Testis (tissue), 3 donors: ENCODE data around the gene C6orf89. TPM values are rescaled to one million over a fixed set of nuclear protein-coding genes. Genes with fewer than 3 reads are reported as not detected.
A peak's percentile ranks its signal among the peaks of the same experiment; 100 is the strongest.

Experiments used
- DNase-seq: peaks from one replicate; pipeline ENCODE4 v3.0.0-alpha.2; 2019
- H3K27ac ChIP-seq, 2 donors: fragments of 200-600 bp; sonication (generic); one replicate each; pipeline ENCODE4 v1.5.1; 2019
- H3K27me3 ChIP-seq: fragments of 200-600 bp; sonication (generic); one replicate; pipeline ENCODE4 v1.5.1; 2019
- H3K36me3 ChIP-seq: fragments of 200-600 bp; sonication (generic); one replicate; pipeline ENCODE4 v1.5.1; 2017; ENCODE audit warnings: low read depth; ENCODE audit errors: missing control alignments
- H3K4me1 ChIP-seq: fragments of 200-600 bp; sonication (generic); one replicate; pipeline ENCODE4 v1.5.1; 2019
- H3K4me3 ChIP-seq, 2 donors: fragments of 200-600 bp; sonication (generic); one replicate each; pipeline ENCODE4 v1.5.1; 2017 to 2019
- H3K9me3 ChIP-seq: fragments of 200-600 bp; sonication (generic); one replicate; pipeline ENCODE4 v1.5.1; 2017
- POLR2A ChIP-seq: fragments of 450-650 bp; IDR thresholded peaks from one replicate; pipeline ENCODE4 v1.6.1; 2017; ENCODE audit warnings: antibody characterized with exemption, mild to moderate bottlenecking, moderate library complexity
- WGBS, 2 donors: methylation state at CpG; one replicate each; pipeline ENCODE4 v1.1.5; 2018; 5-methylcytosine and 5-hydroxymethylcytosine counted together
- intact Hi-C: fragments of 100-400 bp; cut with DNase I; formaldehyde crosslinking; loops from one replicate; pipeline ENCODE4 v1.15.1; 2023; ENCODE audit warnings: low total_unique reads
- polyA plus RNA-seq: library from polyadenylated mRNA; stranded (reverse); fragments of 350-450 nt; fragmentation: Illumina TruSeq; extraction: RNeasy Lipid Tissue Mini Kit (QIAGEN cat#74804); gene quantifications from one replicate; pipeline ENCODE4 v1.2.3, GENCODE V29; 2014; ENCODE audit warnings: low read depth, low replicate concordance; ENCODE audit not compliant: insufficient read depth
- total RNA-seq, 2 donors: library from RNA; depleted of rRNA; stranded (reverse); fragments of >200 nt; gene quantifications; one replicate each; pipeline ENCODE4 v1.2.3, GENCODE V29; 2016
- TF ChIP-seq, protein P1 (sequence below), 3 experiments: fragments of 450-650 bp in 2 of 3; fragments of 200-600 bp in 1 of 3; sonication (generic) in 1 of 3; IDR thresholded peaks; one replicate each; pipeline ENCODE4 v1.5.1; 2016 to 2019; ENCODE audit warnings: antibody characterized with exemption in 3 of 3, mild to moderate bottlenecking in 2 of 3, moderate library complexity in 1 of 3

Gene C6orf89
- total and polyA plus RNA-seq, 3 donors from 2014 or later, result 78.9 to 93.6 (median 80.3) TPM

DNA sequence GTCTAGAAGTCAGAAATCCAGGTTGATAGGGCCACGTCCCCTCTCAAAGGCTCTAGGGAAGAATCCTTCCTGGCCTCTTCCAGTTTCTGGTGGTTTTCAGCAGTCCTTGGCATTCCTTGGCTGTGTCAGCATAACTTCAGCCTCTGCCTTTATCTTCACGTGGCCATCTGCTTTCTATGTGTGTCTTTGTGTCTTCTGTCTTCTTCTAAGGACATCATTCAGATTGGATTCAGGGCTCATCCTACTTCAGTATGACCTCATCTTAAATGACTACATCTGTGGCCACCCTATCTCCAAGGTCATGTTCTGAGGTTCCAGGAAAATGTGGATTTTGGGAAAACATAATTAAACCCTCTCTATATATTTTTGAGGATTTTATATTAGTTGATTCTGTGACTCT lies 23.0 kb downstream of the C6orf89 start:
- Histone ChIP-seq H3K4me1 (peaks cover 11% of the 10 kb centered on the region), H3K4me3 (no peak overlapping the region), H3K9me3 (no peaks in the 10 kb centered on the region), H3K27me3 (no peaks in the 10 kb centered on the region), H3K27ac (peak overlapping the region in 1 of 2 donors; percentile 41), H3K36me3 (no peaks in the 10 kb centered on the region)
- TF ChIP-seq POLR2A, result no peak
- TF ChIP-seq, protein P1, sequence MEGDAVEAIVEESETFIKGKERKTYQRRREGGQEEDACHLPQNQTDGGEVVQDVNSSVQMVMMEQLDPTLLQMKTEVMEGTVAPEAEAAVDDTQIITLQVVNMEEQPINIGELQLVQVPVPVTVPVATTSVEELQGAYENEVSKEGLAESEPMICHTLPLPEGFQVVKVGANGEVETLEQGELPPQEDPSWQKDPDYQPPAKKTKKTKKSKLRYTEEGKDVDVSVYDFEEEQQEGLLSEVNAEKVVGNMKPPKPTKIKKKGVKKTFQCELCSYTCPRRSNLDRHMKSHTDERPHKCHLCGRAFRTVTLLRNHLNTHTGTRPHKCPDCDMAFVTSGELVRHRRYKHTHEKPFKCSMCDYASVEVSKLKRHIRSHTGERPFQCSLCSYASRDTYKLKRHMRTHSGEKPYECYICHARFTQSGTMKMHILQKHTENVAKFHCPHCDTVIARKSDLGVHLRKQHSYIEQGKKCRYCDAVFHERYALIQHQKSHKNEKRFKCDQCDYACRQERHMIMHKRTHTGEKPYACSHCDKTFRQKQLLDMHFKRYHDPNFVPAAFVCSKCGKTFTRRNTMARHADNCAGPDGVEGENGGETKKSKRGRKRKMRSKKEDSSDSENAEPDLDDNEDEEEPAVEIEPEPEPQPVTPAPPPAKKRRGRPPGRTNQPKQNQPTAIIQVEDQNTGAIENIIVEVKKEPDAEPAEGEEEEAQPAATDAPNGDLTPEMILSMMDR (IDR thresholded peaks at IDR 0.05), result no peak
- WGBS, 2 donors, result 45 to 70% methylated on average over 2 of the region's 2 CpGs
- peak; percentile 62 for DNase-seq
- intact Hi-C loops, result no loop called here

DNA sequence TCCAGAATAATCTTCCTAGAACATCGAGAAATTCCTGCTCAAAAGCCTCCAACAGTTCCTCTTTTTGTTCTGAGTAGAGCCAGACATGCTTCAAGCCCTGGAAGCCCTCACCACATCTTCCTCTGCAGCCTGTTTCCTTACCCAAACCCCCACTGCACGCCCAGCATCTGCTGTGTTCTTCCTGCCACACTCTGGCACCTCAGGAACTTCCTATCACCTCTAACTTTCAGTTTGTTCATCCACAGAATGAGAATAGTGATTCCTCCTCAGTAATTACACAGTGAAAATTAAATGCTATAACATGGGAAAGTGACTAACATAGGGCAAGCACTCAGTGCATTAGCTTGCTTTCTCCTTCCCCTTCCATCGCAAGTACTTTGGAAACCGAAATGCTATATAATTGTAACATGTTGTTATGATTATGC lies 26.3 kb downstream of the C6orf89 start:
- 62 to 65% methylated on average over 4 of the region's 4 CpGs for WGBS, 2 donors
- no peak overlapping the region for H3K27ac ChIP-seq
- DNase-seq, result no peak
- H3K27me3 ChIP-seq, result no peaks in the 10 kb centered on the region
- H3K4me3 ChIP-seq, result no peak overlapping the region
- no peak for TF ChIP-seq POLR2A
- TF ChIP-seq, protein P1 (IDR thresholded peaks at IDR 0.05), result no peak
- H3K9me3 ChIP-seq, result no peaks in the 10 kb centered on the region
- peaks cover 11% of the 10 kb centered on the region for H3K4me1 ChIP-seq
- intact Hi-C loops, result no loop called here
- no peaks in the 10 kb centered on the region for H3K36me3 ChIP-seq

DNA sequence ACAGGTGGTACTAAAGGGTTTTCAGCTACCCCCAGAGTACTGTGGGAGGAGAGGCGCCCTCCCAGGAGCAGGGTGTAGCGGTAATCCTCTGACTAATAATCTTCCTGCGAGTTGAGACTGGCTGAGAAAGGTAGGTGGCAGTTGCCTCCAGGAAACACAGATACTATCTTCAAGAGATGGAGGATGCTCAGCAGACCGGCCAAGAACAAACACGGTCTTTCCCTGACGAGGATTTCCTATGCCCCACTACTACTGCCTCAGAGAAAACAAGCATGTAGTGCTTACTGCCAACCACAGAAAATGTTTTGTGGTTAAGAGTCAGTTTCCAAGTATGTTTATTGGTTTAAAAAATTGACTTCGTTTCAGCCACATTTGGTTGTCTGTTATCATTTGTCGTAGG lies 26.8 kb downstream of the C6orf89 start:
- Histone ChIP-seq H3K27me3 (no peaks in the 10 kb centered on the region), H3K4me3 (no peak overlapping the region), H3K36me3 (no peaks in the 10 kb centered on the region), H3K9me3 (no peaks in the 10 kb centered on the region), H3K4me1 (peaks cover 11% of the 10 kb centered on the region), H3K27ac (no peak overlapping the region)
- DNase-seq, result no peak
- TF ChIP-seq POLR2A, result no peak
- TF ChIP-seq, protein P1 (IDR thresholded peaks at IDR 0.05), result no peak
- intact Hi-C loops, result no loop called here
- WGBS, 2 donors, result 75 to 89% methylated on average over 8 of the region's 8 CpGs

DNA sequence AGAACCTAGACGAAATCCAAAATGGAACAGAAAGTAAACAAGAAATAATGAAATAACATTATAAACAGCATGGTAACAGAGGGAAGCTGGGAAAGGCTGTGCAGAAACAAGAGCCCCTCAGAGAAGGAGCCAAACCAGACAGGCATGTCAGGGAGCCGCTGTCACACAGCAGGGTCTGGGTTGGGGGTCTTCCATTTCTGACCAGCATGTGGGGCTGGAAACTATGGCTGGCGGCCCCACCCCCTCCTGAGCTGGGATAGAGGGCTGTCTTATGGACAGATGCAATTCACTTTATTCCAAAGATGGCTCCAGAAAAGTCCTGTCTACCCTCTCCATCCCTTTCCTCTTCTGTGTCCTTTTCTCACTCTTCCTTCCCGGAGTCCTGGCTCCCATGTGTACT lies 27.3 kb downstream of the C6orf89 start:
- Histone ChIP-seq H3K4me1 (peaks cover 9% of the 10 kb centered on the region), H3K36me3 (no peaks in the 10 kb centered on the region), H3K4me3 (no peak overlapping the region), H3K27me3 (no peaks in the 10 kb centered on the region), H3K9me3 (no peaks in the 10 kb centered on the region), H3K27ac (no peak overlapping the region)
- 90 to 91% methylated on average over 4 of the region's 4 CpGs for WGBS, 2 donors
- TF ChIP-seq POLR2A, result no peak
- TF ChIP-seq, protein P1 (IDR thresholded peaks at IDR 0.05), result no peak
- no peak for DNase-seq
- intact Hi-C loops, result no loop called here

DNA sequence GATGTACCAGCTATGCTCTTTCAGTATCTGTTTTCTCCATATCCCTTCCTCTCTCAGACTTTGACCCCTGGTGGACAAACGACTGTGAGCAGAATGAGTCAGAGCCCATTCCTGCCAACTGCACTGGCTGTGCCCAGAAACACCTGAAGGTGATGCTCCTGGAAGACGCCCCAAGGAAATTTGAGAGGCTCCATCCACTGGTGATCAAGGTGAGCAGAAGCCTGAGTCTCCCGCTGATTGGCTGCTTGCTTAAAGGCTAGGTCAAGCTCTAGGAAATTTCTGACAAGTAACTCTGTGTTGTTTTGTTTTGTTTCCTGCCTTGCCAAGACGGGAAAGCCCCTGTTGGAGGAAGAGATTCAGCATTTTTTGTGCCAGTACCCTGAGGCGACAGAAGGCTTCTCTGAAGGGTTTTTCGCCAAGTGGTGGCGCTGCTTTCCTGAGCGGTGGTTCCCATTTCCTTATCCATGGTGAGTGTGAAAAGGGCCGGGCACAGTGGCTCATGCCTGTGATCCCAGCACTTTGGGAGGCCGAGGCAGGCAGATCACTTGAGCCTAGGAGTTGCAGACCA lies 28.6 kb downstream of the C6orf89 start:
- DNase-seq, result no peak
- TF ChIP-seq, protein P1 (IDR thresholded peaks at IDR 0.05), result peak in 1 of 3 experiments; percentile 7
- TF ChIP-seq POLR2A, result no peak
- no peak overlapping the region for H3K4me3 ChIP-seq
- no peaks in the 10 kb centered on the region for H3K27me3 ChIP-seq
- intact Hi-C loops, result no loop called here
- H3K4me1 ChIP-seq, result peaks cover 9% of the 10 kb centered on the region
- 79 to 85% methylated on average over 10 of the region's 10 CpGs for WGBS, 2 donors
- no peak overlapping the region for H3K27ac ChIP-seq
- H3K9me3 ChIP-seq, result no peaks in the 10 kb centered on the region
- no peaks in the 10 kb centered on the region for H3K36me3 ChIP-seq
